ENCODE measurements around the gene FAM114A1. TPM values are rescaled to one million over a fixed set of nuclear protein-coding genes. Genes with fewer than 3 reads are reported as not detected.

FAM114A1 gene
- total and polyA plus RNA-seq, 12 donors, result 8.0 to 35.5 (median 16.5) TPM

- intact Hi-C loops (cut with DNase I), result no loop called here
- Histone ChIP-seq H3K27me3 (no peaks in the 10 kb centered on the region), H3K4me1 (no peaks in the 10 kb centered on the region), H3K27ac (no peak overlapping the region), H3K36me3 (no peaks in the 10 kb centered on the region), H3K4me3 (no peak overlapping the region), H3K9me3 (no peaks in the 10 kb centered on the region)
- no peak for TF ChIP-seq CTCF (IDR thresholded peaks at IDR 0.05)
- no peak for DNase-seq
- ATAC-seq, result no peak
- 90 to 92% methylated on average over 7 of the region's 7 CpGs for WGBS, 2 donors
Measured at GRCh38 chr4:38976308-38976707, 108.7 kb downstream of the FAM114A1 start.

GRCh38 chr4:38979081-38979480 lies 111.5 kb downstream of the FAM114A1 start:
- Histone ChIP-seq H3K36me3 (no peaks in the 10 kb centered on the region), H3K27ac (no peak overlapping the region), H3K9me3 (no peaks in the 10 kb centered on the region), H3K4me1 (no peaks in the 10 kb centered on the region), H3K4me3 (no peak overlapping the region), H3K27me3 (peaks cover 0 to 4% (median 0%) of the 10 kb centered on the region in 7 donors)
- intact Hi-C loops (cut with DNase I), result no loop called here
- no peak for TF ChIP-seq CTCF (IDR thresholded peaks at IDR 0.05)
- 89 to 90% methylated on average over 4 of the region's 4 CpGs for WGBS, 2 donors
- ATAC-seq, result no peak
- no peak for DNase-seq

GRCh38 chr4:38979511-38980230 lies 112.1 kb downstream of the FAM114A1 start:
- Histone ChIP-seq H3K36me3 (no peaks in the 10 kb centered on the region), H3K4me1 (no peaks in the 10 kb centered on the region), H3K27me3 (peaks cover 0 to 4% (median 0%) of the 10 kb centered on the region in 7 donors), H3K27ac (no peak overlapping the region), H3K9me3 (no peaks in the 10 kb centered on the region), H3K4me3 (no peak overlapping the region)
- intact Hi-C loops (cut with DNase I), result no loop called here
- TF ChIP-seq CTCF (IDR thresholded peaks at IDR 0.05), result no peak
- DNase-seq (no peak), ATAC-seq (no peak)
- 81 to 82% methylated on average over 3 of the region's 3 CpGs for WGBS, 2 donors

- H3K9me3 ChIP-seq, result no peaks in the 10 kb centered on the region
- 67 to 79% methylated on average over 7 of the region's 7 CpGs for WGBS, 2 donors
- TF ChIP-seq CTCF (IDR thresholded peaks at IDR 0.05), result no peak
- no peak for ATAC-seq
- no peaks in the 10 kb centered on the region for H3K36me3 ChIP-seq
- intact Hi-C loops (cut with DNase I), result no loop called here
- DNase-seq, result no peak
- H3K27me3 ChIP-seq, result peaks cover 0 to 4% (median 0%) of the 10 kb centered on the region in 7 donors
- peaks cover 0 to 3% (median 0%) of the 10 kb centered on the region in 9 donors for H3K4me1 ChIP-seq
- peak overlapping the region in 1 of 10 donors; percentile 37 for H3K27ac ChIP-seq
- no peak overlapping the region for H3K4me3 ChIP-seq
Measured at GRCh38 chr4:38980903-38981676, 113.5 kb downstream of the FAM114A1 start.
